Body of pancreas (tissue), 4 donors: ENCODE data around the gene OR4D9. TPM values are rescaled to one million over a fixed set of nuclear protein-coding genes. Genes with fewer than 3 reads are reported as not detected.
A peak's percentile ranks its signal among the peaks of the same experiment; 100 is the strongest.

Source experiments
- ATAC-seq: fragments of 150-250 bp; one replicate; pipeline ENCODE4 v1.9.1; 2016
- DNase-seq, 4 donors: peaks; one replicate each; pipeline ENCODE4 v3.0.0-alpha.2; 2019
- H3K27ac ChIP-seq, 4 donors: fragments of 200-600 bp; sonication (generic); 1 replicate in 3 of 4; 2 replicates in 1 of 4; pipeline versions ENCODE4 v1.5.1 to v1.6.1; 2016 to 2019; ENCODE audit warnings: mild to moderate bottlenecking in 1 of 4, mixed read lengths in 1 of 4, moderate library complexity in 1 of 4
- H3K27me3 ChIP-seq, 2 donors: fragments of 200-600 bp; sonication (generic); one replicate each; pipeline ENCODE4 v1.6.0; 2016; ENCODE audit warnings: mild to moderate bottlenecking in 1 of 2
- H3K36me3 ChIP-seq, 2 donors: fragments of 200-600 bp; sonication (generic); replicated peaks in 1 of 2; 2 replicates each; pipeline ENCODE4 v1.5.1; 2016; ENCODE audit warnings: low read depth in 2 of 2; ENCODE audit not compliant: insufficient read depth in 1 of 2
- H3K4me1 ChIP-seq: fragments of 200-600 bp; sonication (generic); one replicate; pipeline ENCODE4 v1.6.0; 2016
- H3K4me3 ChIP-seq, 2 donors: fragments of 200-600 bp; sonication (generic); 1 replicate in 1 of 2; 2 replicates in 1 of 2; pipeline ENCODE4 v1.5.1; 2016 to 2019
- H3K9me3 ChIP-seq, 3 donors: fragments of 200-600 bp; sonication (generic); 1 replicate in 2 of 3; 2 replicates in 1 of 3; pipeline ENCODE4 v1.5.1; 2016
- POLR2A ChIP-seq, 3 donors: fragments of 450-650 bp; IDR thresholded peaks; one replicate each; pipeline ENCODE4 v1.6.1; 2016; ENCODE audit warnings: antibody characterized with exemption in 3 of 3, mild to moderate bottlenecking in 2 of 3
- WGBS, 2 donors: methylation state at CpG; one replicate each; pipeline ENCODE4 v1.1.5; 2017; 5-methylcytosine and 5-hydroxymethylcytosine counted together
- intact Hi-C: fragments of 100-400 bp; cut with DNase I; formaldehyde crosslinking; loops from one replicate; pipeline ENCODE4 v1.15.1; 2023
- total RNA-seq, 2 donors: library from RNA; depleted of rRNA; stranded (reverse); fragments of >200 nt; gene quantifications; one replicate each; pipeline ENCODE4 v1.1.0, GENCODE V29; 2016
- TF ChIP-seq, protein P1 (sequence below), 7 experiments: fragments of 450-650 bp in 4 of 7; fragments of 200-600 bp in 3 of 7; sonication (generic) in 3 of 7; IDR thresholded peaks; one replicate each; pipeline ENCODE4 v1.5.1; 2016 to 2019; ENCODE audit warnings: antibody characterized with exemption in 7 of 7

OR4D9 gene
- total RNA-seq, 2 donors from 2014 or later = not detected

DNA sequence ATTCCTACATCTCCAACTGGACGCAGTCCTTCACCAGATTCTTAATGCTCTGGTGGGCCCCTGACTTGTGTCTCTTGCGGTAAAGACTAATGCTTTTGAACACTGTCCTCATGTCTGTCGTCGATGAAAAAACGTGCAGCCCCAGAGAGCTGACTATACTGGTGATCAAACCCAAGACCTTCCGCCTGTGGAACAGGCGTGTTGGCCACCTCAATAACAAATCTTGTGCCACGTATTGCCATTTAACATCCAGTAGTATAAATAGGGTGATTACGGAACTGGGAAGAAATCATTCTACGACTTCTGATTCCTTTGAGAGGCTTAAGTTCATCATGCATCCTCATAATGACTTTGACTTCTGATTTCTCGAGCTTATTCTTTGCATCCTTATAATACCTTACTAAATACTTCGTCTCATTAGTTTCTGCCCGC, 45.6 kb downstream of the OR4D9 start:
- intact Hi-C loops = no loop called here
- no peak for TF ChIP-seq POLR2A (IDR thresholded peaks at IDR 0.05)
- TF ChIP-seq, protein P1, sequence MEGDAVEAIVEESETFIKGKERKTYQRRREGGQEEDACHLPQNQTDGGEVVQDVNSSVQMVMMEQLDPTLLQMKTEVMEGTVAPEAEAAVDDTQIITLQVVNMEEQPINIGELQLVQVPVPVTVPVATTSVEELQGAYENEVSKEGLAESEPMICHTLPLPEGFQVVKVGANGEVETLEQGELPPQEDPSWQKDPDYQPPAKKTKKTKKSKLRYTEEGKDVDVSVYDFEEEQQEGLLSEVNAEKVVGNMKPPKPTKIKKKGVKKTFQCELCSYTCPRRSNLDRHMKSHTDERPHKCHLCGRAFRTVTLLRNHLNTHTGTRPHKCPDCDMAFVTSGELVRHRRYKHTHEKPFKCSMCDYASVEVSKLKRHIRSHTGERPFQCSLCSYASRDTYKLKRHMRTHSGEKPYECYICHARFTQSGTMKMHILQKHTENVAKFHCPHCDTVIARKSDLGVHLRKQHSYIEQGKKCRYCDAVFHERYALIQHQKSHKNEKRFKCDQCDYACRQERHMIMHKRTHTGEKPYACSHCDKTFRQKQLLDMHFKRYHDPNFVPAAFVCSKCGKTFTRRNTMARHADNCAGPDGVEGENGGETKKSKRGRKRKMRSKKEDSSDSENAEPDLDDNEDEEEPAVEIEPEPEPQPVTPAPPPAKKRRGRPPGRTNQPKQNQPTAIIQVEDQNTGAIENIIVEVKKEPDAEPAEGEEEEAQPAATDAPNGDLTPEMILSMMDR (IDR thresholded peaks at IDR 0.05) = no peak
- WGBS, 2 donors = 10 to 18% methylated on average over 13 of the region's 13 CpGs
- ATAC-seq (no peak), DNase-seq (no peak)
- peaks cover 21% of the 10 kb centered on the region for H3K4me1 ChIP-seq
- no peak overlapping the region for H3K4me3 ChIP-seq
- no peaks in the 10 kb centered on the region for H3K27me3 ChIP-seq
- no peaks in the 10 kb centered on the region for H3K9me3 ChIP-seq
- peak overlapping the region in 2 of 4 donors; percentile 20 to 45 for H3K27ac ChIP-seq
- H3K36me3 ChIP-seq = no peaks in the 10 kb centered on the region

DNA sequence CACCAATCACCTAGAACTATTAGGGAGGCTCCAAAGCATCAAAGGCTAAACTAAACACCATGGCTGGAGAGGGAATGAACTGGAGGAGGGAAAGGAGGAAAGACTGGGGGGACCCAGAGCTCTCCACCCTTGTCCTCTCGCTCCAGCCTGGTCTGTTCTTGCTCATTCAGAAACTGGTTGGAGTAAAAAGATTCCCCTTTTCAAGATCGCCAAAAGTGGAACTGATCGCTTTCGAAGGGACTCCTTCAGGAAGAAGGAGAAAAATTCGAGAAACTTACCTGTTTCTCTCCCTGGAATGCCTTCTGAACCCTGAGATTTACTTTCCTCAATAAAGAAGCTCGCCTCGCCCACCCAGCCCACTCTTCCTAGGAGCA, 46.9 kb downstream of the OR4D9 start:
- Histone ChIP-seq H3K4me3 (no peak overlapping the region), H3K27ac (no peak overlapping the region), H3K36me3 (no peaks in the 10 kb centered on the region), H3K4me1 (peaks cover 21% of the 10 kb centered on the region), H3K9me3 (no peaks in the 10 kb centered on the region), H3K27me3 (no peaks in the 10 kb centered on the region)
- intact Hi-C loops = no loop called here
- no peak for TF ChIP-seq POLR2A (IDR thresholded peaks at IDR 0.05)
- TF ChIP-seq, protein P1 (IDR thresholded peaks at IDR 0.05) = no peak
- no peak for DNase-seq
- 64 to 73% methylated on average over 7 of the region's 7 CpGs for WGBS, 2 donors
- ATAC-seq = no peak

DNA sequence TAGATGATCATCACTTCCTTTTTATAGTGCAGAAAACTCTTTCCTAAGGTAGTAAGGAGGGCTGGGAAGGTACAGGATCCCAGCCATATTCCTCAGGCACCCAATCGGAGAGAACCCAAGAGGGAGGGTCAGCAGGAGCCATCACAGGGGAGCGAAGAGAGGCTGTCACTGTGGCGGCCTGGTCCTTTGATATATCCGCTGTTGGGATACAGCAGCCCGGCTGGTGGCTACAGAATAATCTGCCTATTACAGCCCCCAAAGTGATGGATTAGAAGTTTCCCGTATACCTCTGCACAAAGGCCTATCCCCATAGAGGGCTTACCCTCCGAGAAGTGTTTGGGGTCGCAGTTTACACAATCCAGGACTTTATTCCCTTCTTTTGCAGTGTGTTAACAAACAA, 48.5 kb downstream of the OR4D9 start:
- DNase-seq (no peak), ATAC-seq (no peak)
- H3K27ac ChIP-seq = peak overlapping the region in 1 of 4 donors; percentile 87
- H3K4me1 ChIP-seq = peaks cover 21% of the 10 kb centered on the region
- no peaks in the 10 kb centered on the region for H3K9me3 ChIP-seq
- intact Hi-C loops = no loop called here
- WGBS, 2 donors = 42 to 51% methylated on average over 8 of the region's 8 CpGs
- no peak overlapping the region for H3K4me3 ChIP-seq
- no peaks in the 10 kb centered on the region for H3K36me3 ChIP-seq
- H3K27me3 ChIP-seq = no peaks in the 10 kb centered on the region
- TF ChIP-seq, protein P1 (IDR thresholded peaks at IDR 0.05) = no peak
- no peak for TF ChIP-seq POLR2A (IDR thresholded peaks at IDR 0.05)

DNA sequence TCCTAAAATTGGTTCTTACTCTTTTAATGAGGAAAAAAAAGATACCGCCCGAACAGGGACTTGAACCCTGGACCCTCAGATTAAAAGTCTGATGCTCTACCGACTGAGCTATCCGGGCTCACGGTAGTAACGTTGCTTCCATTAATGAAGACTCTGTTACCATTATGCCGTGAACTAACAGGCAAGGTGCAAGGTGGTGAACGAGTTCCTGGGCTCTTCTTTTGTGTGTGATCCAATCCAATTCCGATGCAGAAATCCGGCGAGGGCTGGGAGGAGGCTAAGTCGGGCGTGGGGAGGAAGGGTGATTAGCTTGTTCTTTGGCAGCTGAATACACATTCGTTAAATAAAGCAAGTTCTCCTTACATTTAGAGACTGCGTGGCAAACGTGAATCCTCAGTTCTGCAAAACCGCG, 49.0 kb downstream of the OR4D9 start:
- TF ChIP-seq, protein P1 (IDR thresholded peaks at IDR 0.05) = no peak
- TF ChIP-seq POLR2A (IDR thresholded peaks at IDR 0.05) = no peak
- Histone ChIP-seq H3K4me1 (peaks cover 21% of the 10 kb centered on the region), H3K9me3 (no peaks in the 10 kb centered on the region), H3K4me3 (peak overlapping the region; percentile 11 to 55), H3K36me3 (no peaks in the 10 kb centered on the region), H3K27me3 (no peaks in the 10 kb centered on the region), H3K27ac (peak overlapping the region; percentile 70 to 87 (median 82))
- ATAC-seq (peak; percentile 58), DNase-seq (peak; percentile 67 to 84 (median 75))
- 0 to 1% methylated on average over 18 of the region's 18 CpGs for WGBS, 2 donors
- intact Hi-C loops = no loop called here

DNA sequence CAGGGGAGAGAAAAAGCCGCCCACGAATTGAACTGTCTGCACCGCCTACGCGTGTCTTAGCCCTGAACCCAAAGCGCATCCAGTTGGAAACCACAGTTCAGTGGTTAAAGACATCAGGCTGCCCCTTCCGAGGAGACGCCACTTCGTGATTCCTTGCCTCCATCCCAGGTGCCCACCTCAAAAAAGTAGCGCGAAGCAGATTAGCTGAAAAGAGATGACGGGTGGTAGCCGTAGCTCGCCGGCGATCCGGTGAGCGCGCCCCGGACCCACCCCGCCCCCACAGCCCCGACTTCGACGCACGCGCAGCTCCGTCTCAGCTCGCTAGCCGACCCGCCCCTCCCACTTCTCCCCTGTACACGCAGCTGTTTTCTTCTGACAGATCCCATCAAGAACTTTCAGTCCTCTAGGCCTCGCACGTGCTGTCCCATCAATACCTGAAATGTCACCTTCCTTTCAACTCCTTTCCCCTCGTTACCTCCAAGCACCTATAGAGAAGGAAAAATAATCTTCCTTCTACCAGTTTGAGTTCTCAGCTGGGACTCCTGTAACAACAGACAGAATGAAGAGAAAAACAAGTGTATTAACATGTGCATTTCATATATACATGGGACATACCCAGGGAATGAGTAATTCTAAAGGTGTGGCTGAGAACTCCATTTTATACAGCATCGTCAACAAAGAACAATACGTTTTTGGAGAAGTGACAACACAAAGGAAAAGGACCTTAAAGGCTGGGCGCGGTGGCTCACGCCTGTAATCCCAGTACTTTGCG, 49.5 kb downstream of the OR4D9 start:
- H3K36me3 ChIP-seq = no peaks in the 10 kb centered on the region
- peak overlapping the region; percentile 11 to 55 for H3K4me3 ChIP-seq
- DNase-seq (peak; percentile 87 to 91 (median 90)), ATAC-seq (peak; percentile 85)
- TF ChIP-seq, protein P1 (IDR thresholded peaks at IDR 0.05) = no peak
- peak in 1 of 3 donors; percentile 61 for TF ChIP-seq POLR2A (IDR thresholded peaks at IDR 0.05)
- H3K9me3 ChIP-seq = no peaks in the 10 kb centered on the region
- H3K27ac ChIP-seq = peak overlapping the region; percentile 70 to 87 (median 82)
- H3K4me1 ChIP-seq = peaks cover 21% of the 10 kb centered on the region
- intact Hi-C loops = no loop called here
- 7 to 8% methylated on average over 37 to 40 of the region's 40 CpGs for WGBS, 2 donors
- no peaks in the 10 kb centered on the region for H3K27me3 ChIP-seq
